ENCODE measurements around the gene C17orf78.
"Not testable (repeated sequence)": the region's sequence is repeated elsewhere in the genome, so short reads cannot be mapped to it uniquely, and the experiment has no call there.

C17orf78 gene

DNA sequence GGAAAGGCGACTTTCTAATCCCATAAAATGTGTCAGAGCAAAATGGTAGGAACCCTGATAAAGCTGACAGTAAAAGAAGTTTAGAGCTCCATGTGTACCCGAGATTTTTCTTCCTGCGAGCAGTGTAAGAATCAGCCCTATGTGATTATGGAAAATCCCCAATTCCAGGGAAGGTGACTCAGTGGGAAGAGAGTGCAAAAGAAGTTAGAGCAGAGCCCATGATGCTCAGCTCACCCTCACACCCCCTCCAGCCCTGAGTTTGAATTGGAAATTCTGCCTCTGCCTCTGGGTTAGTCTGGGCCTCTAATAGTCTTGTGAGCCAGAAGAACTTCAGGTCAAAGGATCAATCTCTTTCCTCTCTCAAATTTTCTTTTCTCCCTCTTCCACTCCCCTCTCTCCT, 12.5 kb downstream of the C17orf78 start:
- DNase-seq: no peak

DNA sequence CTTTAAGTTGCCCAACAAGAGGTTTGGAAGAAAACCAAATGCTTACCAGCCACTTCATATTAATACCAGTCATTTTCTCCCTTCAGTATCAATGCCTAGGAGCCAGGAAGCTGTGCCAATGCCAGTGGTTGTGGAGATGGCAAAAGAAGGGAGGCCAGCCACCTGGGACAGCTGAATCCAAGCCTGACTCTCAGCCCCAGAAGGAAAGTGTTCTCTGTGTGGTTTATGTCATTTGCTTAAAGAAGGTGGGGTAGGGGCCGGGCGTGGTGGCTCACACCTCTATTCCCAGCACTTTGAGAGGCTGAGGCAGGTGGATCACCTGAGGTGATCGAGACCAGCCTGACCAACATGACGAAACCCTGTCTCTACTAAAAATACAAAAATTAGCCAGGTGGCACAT, 13.4 kb downstream of the C17orf78 start:
- DNase-seq: no peak

- no peak for DNase-seq
Measured at GRCh38 chr17:37391146-37391545, 15.4 kb downstream of the C17orf78 start.

DNA sequence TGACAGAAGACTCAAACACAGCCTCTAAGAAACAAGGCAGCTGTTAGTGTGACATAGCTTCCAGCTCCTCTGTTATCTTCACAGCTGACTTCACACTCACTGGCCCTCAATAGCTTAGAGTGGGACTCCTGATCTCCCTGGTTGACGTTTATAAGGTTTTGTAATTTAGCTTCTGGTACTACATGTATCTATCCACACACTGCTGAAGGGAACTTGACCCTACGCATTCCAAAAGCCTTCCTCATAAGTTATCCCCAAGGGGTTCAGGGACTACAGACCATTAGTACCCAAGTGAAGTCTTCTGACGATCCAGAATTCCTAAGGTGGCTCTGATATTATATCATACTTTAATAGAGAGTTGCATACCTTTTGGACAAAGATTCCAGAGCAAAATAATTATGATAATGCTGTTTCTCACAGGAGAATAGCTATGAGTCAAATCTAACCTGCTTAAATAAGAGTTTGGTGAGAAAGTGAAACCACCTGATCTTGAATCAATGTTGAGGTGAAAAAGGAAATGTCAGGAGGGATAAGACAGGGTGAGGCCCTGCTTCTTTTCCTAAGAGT, 16.3 kb downstream of the C17orf78 start:
- no peak for DNase-seq

DNA sequence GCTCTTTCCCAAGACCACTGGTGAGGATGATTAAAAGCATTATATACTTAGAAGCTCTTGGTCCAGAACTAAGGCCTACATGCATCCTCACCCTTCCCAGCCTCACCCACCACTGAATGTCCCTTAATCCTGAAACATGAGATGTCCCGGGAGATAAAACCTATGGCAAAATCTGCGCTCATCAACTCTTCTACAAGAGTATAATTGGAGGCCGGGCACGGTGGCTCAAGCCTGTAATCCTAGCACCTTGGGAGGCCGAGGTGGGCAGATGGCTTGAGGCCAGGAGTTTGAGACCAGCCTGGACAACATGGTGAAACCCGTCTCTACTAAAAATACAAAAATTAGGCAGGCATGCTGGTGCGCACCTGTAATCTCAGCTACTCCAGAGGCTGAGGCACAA, 17.6 kb downstream of the C17orf78 start:
- no peak for DNase-seq

DNA sequence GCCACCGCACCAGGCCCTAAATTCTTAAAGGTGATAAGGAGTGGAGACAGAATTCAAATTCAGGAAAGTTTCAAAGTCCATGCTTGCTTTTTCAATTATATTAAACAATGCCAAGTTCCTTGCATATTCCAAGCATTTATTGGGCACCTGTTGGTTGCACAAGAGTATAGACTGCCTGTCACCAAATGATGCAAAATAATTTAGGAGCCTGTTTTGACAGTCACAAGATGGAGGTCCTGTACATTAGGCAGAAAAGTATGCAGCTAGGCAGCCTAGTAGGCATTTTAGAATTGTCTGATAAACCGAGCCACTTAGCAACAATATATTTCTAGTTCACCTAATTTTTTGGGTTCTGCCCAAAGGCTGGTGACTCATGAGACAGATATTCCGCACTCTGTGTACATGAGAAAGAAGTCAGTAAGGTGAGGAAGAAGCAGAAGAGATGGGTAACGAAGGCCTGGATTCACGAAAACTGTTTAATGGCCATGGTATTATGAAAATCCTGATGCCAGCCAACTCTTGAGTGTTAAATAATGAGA, 23.5 kb downstream of the C17orf78 start:
- DNase-seq: no peak

DNA sequence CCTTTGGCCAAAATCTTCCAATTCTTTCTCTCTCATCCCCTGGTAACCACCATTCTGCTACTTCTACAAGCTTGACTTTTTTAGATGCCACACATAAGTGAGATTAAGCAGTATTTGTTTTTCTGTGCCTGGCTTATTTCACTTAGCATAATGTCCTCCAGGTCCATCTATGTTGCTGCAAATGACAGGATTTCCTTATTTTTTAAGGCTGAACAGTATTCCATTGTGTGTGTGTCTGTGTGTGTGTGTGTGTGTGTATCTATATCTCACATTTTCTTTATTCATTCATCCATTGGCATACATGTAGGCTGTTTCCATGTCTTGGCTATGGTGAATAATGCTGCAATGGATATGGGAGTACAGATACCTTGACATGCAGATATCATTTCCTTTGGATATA, 24.7 kb downstream of the C17orf78 start:
- no peak for DNase-seq

- not testable (repeated sequence) for DNase-seq
Measured at GRCh38 chr17:37405522-37405921, 29.7 kb downstream of the C17orf78 start.

DNA sequence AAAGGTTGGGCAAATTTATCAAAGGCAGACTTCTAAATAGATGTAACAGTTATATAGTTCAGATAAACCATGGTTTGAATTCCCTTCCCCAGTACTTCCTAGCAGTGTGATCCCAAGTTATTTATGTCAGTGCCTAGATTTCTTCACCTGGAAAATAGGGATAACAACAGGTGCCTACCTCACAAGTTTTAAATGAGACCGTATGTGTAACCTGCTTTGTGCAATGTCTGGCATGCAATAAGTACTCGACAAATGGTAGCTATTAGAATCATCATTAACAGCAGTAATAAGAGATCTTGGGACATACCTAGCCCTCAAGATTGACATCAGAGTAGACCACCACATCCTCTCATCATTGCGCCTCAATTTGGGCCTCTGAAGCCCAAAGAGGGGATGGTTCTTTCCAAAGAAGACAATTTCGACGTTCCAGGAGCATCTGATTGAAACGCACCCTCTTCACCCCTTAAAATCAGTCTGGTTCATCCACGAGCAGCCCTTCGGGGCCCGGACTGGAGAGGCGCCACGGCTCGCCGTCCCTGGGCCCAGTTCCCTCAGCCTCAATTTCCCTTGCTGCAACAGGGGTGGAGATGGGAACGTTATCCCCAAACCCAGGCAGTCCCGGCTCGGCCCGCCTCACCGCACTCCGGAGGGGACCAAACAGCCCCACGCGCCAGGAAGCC, 30.3 kb downstream of the C17orf78 start:
- no peak for DNase-seq

GRCh38 chr17:37406635-37407461, 31.1 kb downstream of the C17orf78 start, which contains the start of the genes ACACA and TADA2A:
TSS of gene ACACA (minus strand) at chr17:37406836. CDS start at chr17:37406299, 537 bp downstream.
TSS of gene TADA2A (plus strand) at chr17:37406886. CDS start at chr17:37411366, 4,480 bp downstream.
- no peak for DNase-seq

DNA sequence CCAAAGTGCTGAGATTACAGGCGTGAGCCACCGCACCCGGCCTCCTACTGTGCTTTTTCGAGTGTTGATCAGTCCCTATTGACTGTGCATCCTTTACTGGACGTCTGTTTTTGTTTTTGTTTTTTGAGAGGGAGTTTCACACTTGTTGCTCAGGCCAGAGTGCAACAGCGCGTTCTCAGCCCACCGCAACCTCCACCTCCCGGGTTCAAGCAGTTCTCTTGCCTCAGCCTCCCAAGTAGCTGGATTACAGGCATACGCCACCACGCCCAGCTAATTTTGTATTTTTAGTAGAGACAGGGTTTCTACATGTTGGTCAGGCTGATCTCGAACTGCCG, 32.3 kb downstream of the C17orf78 start:
- not testable (repeated sequence) for DNase-seq

DNA sequence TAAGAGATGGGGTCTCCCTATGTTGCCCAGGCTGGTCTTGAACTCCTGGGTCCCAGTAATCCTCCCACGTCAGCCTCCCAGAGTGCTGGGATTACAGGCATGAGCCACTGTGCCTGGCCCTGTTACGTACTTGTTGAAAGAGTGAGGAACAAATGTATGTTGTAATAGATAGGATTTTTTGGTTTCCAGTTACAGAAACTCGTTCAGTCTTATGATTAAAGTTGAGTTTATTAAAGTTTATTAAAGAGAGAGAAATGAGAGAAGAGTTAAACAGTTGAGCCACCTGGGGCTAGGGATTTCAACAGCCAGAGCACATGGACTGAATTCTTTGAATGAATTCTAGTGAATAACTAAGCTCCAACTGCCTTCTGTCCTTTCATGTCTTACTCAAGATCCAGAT, 34.6 kb downstream of the C17orf78 start:
- no peak for DNase-seq

DNA sequence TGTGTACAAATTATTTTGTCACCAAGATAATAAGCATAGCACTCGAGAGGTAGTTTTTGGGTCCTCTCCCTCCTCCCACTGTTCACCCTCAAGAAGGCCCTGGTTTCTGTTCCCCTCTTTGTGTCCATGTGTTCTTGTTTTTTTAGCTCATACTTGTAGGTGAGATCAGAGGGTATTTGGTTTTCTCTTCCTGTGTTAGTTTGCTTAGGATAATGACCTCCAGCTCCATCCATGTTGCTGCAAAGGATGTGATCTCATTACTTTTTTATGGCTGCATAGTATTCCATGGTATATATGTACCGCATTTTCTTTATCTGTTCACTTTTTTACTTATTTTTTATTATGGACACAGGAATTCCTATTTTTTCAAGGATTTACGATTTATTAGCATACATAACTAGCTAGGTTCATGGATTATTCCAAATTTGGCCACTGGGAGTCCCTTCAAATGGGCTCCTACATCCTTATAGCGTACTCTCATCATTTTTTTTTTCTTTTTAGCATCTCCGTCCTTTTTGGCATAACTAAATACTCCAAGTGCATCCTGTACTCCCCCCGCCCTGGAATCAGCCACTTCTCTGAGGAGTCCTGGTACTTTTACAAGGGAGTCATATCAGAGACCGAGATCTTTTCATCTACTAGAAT, 38.2 kb downstream of the C17orf78 start:
- no peak for DNase-seq

GRCh38 chr17:37417852-37418251, 42.1 kb downstream of the C17orf78 start:
- DNase-seq: no peak

- DNase-seq: no peak
Measured at GRCh38 chr17:37422971-37423625, 47.3 kb downstream of the C17orf78 start.

DNA sequence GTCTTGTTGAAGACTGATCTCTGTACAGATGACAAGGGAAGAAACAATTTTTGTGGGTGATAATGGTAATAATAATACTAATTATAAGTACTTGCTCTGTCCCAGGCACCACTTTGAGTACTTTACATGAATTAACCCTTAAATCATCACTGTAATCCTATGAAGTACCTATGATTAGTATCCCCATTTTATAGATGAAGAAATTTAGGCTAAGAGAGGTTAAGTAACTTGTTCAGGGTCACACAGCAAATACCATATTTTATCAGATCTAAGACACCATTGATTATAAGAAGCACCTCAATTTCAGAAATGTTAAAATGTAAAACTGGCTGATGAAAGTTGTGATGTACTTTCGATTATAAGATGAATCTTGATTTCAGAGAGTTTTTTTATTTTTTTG, 49.5 kb downstream of the C17orf78 start:
- DNase-seq: no peak

DNA sequence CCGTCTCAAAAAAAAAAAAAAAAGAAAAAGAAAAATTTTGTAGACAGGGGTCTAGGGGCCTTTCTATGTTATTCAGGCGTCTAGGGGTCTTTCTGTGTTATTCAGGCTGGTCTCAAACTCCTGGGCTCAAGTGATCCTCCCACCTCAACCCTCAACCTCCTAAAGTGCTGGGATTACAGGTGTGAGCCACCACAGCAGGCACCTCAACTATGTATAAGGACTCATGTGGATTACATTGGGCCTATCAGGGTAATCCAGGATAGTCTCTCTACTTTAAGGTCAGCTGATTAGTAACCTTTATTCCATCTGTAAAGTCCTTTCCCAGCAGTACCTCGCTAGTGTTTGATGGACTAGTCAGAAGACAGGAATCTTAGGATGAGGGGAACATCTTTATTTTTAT, 53.3 kb downstream of the C17orf78 start:
- DNase-seq: no peak

DNA sequence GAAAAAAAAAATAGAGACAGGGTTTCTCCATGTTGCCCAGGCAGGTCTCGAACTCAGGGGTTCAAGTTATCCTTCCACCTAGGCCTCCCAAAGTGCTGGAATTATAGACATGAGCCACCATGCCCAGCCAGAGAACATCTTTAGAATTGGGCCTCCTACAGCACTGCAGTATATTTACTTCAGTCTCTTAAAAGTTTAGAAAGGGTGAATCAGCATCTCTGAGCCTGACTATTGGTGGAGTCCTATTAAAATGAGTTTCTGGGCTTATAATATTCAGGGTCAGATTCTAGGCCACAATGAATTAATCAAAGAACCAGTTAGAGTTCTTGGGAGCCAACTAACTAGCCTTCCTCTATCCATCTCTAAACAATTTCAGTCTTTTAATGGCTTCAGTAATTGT, 53.7 kb downstream of the C17orf78 start:
- DNase-seq: no peak

DNA sequence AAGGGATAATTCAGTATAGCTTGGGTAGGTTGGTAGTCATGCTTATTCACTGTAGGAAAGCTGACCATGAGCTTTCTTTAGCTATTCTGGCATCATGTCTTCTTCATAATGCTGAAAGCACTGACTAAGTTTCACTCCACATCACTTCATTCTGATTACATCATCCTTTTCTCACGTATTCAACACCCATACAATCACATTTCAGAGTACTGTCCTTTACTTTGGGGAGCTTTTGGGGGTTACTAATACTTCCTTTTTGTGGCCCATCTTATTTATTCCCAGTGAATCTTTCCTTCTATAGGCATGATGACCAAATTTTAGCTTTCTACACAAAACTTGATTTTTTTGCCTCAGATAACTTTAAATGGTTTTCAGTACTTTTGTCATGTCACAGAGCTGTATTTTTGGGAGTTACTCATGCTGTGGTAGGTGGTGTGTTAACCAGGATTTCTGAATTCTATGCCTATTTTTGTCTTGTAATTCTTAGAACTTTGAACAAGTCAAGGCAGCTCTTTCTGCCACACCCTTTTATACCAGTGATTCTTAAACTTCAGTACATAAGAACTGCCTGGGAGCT, 54.4 kb downstream of the C17orf78 start:
- DNase-seq: no peak

GRCh38 chr17:37432671-37433070, 56.9 kb downstream of the C17orf78 start:
- no peak for DNase-seq

DNA sequence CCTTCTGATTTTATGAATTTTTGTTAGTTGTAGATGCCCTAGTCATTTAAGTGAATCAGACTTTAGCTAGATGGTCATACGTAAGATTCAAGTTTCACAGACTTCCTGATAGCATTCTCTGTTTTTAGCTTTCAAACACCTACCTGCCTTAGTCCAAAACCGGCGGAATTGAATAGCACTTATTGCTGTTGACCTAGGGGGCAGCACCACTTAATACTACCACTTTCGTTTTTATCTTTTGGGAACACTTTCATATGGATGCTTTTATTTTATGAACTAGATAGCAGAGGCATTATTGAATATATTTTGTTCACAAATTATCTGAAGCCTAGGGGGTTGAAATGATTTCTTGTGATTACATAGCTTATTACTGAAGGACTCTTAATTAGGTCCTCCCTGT, 62.4 kb downstream of the C17orf78 start:
- DNase-seq: no peak

GRCh38 chr17:37440424-37440823, 64.6 kb downstream of the C17orf78 start:
- DNase-seq: no peak
